ENCODE results near the gene ZBTB37.

The ZBTB37 gene

GRCh38 chr1:173893611-173894010 is 25.4 kb downstream of the ZBTB37 start:
- ATAC-seq = no peak
- TF ChIP-seq PPARA (CRISPR knock-in tag; IDR thresholded peaks at IDR 0.05; ENCODE audit: borderline replicate concordance) = no peak
- TF ChIP-seq CSRNP3 (CRISPR knock-in tag; IDR thresholded peaks at IDR 0.05) = no peak
- no peak for TF ChIP-seq TOX (CRISPR knock-in tag; IDR thresholded peaks at IDR 0.05; ENCODE audit: borderline replicate concordance)

GRCh38 chr1:173894189-173894588 is 26.0 kb downstream of the ZBTB37 start:
- TF ChIP-seq ESRRG (CRISPR knock-in tag; IDR thresholded peaks at IDR 0.05) = no peak
- TF ChIP-seq ISL1 (CRISPR knock-in tag; IDR thresholded peaks at IDR 0.05) = no peak
- TF ChIP-seq PATZ1 (CRISPR knock-in tag; IDR thresholded peaks at IDR 0.05; ENCODE audit: borderline replicate concordance) = no peak
- TF ChIP-seq ZNF70 (CRISPR knock-in tag; IDR thresholded peaks at IDR 0.05) = no peak
- no peak for TF ChIP-seq PPARA (CRISPR knock-in tag; IDR thresholded peaks at IDR 0.05; ENCODE audit: borderline replicate concordance)
- TF ChIP-seq TSHZ2 (CRISPR knock-in tag; IDR thresholded peaks at IDR 0.05) = no peak
- no peak for TF ChIP-seq POU6F1 (CRISPR knock-in tag; IDR thresholded peaks at IDR 0.05; ENCODE audit: borderline replicate concordance, low read depth)
- no peak for TF ChIP-seq OSR1 (CRISPR knock-in tag; IDR thresholded peaks at IDR 0.05)
- no peak for TF ChIP-seq CSDC2 (CRISPR knock-in tag; IDR thresholded peaks at IDR 0.05)
- TF ChIP-seq ZNF8 (CRISPR knock-in tag; IDR thresholded peaks at IDR 0.05) = no peak
- TF ChIP-seq ZC3H10 (CRISPR knock-in tag; IDR thresholded peaks at IDR 0.05) = no peak
- no peak for TF ChIP-seq TCF4 (CRISPR knock-in tag; IDR thresholded peaks at IDR 0.05; ENCODE audit: borderline replicate concordance)
- TF ChIP-seq ARNTL (CRISPR knock-in tag; IDR thresholded peaks at IDR 0.05; ENCODE audit: borderline replicate concordance, low read depth) = no peak
- no peak for TF ChIP-seq SNAI2 (CRISPR knock-in tag; IDR thresholded peaks at IDR 0.05)
- no peak for TF ChIP-seq RARB (CRISPR knock-in tag; IDR thresholded peaks at IDR 0.05)
- no peak for TF ChIP-seq CREB5 (CRISPR knock-in tag; IDR thresholded peaks at IDR 0.05; ENCODE audit: low read depth)
- no peak for TF ChIP-seq ZFP3 (CRISPR knock-in tag; IDR thresholded peaks at IDR 0.05)
- no peak for TF ChIP-seq GLIS3 (CRISPR knock-in tag; IDR thresholded peaks at IDR 0.05)

GRCh38 chr1:173900427-173900826 is 32.2 kb downstream of the ZBTB37 start:
- ATAC-seq = no peak
- TF ChIP-seq ISL1 (CRISPR knock-in tag; IDR thresholded peaks at IDR 0.05) (no peak), TCF4 (CRISPR knock-in tag; IDR thresholded peaks at IDR 0.05; ENCODE audit: borderline replicate concordance) (no peak), TSHZ2 (CRISPR knock-in tag; IDR thresholded peaks at IDR 0.05) (no peak), ARNTL (CRISPR knock-in tag; IDR thresholded peaks at IDR 0.05; ENCODE audit: borderline replicate concordance, low read depth) (no peak), TOX (CRISPR knock-in tag; IDR thresholded peaks at IDR 0.05; ENCODE audit: borderline replicate concordance) (no peak), ESRRG (CRISPR knock-in tag; IDR thresholded peaks at IDR 0.05) (no peak), ZC3H10 (CRISPR knock-in tag; IDR thresholded peaks at IDR 0.05) (no peak), ZNF70 (CRISPR knock-in tag; IDR thresholded peaks at IDR 0.05) (no peak), BACH2 (CRISPR knock-in tag; IDR thresholded peaks at IDR 0.05; ENCODE audit: borderline replicate concordance) (no peak), CSDC2 (CRISPR knock-in tag; IDR thresholded peaks at IDR 0.05) (no peak), RARB (CRISPR knock-in tag; IDR thresholded peaks at IDR 0.05) (no peak), ZFP3 (CRISPR knock-in tag; IDR thresholded peaks at IDR 0.05) (no peak), ZNF565 (CRISPR knock-in tag; conservative IDR thresholded peaks at IDR 0.05; ENCODE audit: low read depth) (no peak), CREB5 (CRISPR knock-in tag; IDR thresholded peaks at IDR 0.05; ENCODE audit: low read depth) (no peak), ZFP30 (CRISPR knock-in tag; IDR thresholded peaks at IDR 0.05) (no peak)

More at GRCh38 chr1:173894189-173894588, 26.0 kb downstream of the ZBTB37 start:
- no peak for ATAC-seq
